Measurements from ENCODE around the gene NRP2. TPM values are rescaled to one million over a fixed set of nuclear protein-coding genes. Genes with fewer than 3 reads are reported as not detected.

Gene NRP2
- total RNA-seq, 1 donor: 11.2 TPM

DNA sequence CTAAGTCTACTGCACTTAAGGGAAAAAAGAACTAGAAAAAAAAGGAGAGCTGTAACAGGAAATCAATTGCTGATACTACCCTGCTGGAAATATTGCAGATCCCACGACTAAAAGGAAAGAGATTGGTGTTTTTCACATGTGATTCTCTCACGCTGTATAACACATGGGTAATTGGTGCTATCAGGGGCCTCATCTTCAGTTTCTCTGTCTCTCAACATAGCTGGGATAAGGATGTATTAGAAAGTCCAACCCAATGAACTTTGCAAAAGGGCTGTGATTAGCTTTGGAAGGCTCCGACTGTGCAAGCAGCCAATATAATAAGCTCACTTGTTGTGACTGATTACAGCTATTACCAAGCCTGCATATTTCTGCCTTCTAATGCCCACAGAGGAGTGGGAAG is 133.4 kb downstream of the NRP2 start:
- no peak for DNase-seq (ENCODE audit: low read depth)
- TF ChIP-seq, protein P1, sequence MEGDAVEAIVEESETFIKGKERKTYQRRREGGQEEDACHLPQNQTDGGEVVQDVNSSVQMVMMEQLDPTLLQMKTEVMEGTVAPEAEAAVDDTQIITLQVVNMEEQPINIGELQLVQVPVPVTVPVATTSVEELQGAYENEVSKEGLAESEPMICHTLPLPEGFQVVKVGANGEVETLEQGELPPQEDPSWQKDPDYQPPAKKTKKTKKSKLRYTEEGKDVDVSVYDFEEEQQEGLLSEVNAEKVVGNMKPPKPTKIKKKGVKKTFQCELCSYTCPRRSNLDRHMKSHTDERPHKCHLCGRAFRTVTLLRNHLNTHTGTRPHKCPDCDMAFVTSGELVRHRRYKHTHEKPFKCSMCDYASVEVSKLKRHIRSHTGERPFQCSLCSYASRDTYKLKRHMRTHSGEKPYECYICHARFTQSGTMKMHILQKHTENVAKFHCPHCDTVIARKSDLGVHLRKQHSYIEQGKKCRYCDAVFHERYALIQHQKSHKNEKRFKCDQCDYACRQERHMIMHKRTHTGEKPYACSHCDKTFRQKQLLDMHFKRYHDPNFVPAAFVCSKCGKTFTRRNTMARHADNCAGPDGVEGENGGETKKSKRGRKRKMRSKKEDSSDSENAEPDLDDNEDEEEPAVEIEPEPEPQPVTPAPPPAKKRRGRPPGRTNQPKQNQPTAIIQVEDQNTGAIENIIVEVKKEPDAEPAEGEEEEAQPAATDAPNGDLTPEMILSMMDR (IDR thresholded peaks at IDR 0.05; ENCODE audit: insufficient read depth, low read length): no peak
- no peak overlapping the region for H3K4me3 ChIP-seq (ENCODE audit: low read depth, low read length)

DNA sequence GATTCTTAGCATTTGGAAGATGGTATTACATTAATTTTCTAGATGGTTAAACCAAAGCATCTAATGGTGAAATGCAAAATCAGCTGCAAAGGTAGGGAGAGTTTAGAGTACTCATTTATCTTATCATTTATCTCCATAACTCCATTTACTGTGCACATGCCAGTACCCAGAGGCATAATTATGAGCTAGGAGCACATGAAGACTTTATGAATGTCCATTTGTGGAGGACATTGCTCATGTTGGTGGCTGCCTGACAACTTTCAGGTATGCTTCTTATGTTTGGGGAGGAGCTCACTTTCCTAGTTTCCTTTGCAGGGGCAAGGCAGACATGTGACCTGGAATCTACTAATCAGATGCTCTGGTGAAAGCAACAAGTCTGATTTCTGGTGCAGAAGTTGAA is 134.0 kb downstream of the NRP2 start:
- H3K4me3 ChIP-seq (ENCODE audit: low read depth, low read length): no peak overlapping the region
- TF ChIP-seq, protein P1 (IDR thresholded peaks at IDR 0.05; ENCODE audit: insufficient read depth, low read length): no peak
- DNase-seq (ENCODE audit: low read depth): no peak

DNA sequence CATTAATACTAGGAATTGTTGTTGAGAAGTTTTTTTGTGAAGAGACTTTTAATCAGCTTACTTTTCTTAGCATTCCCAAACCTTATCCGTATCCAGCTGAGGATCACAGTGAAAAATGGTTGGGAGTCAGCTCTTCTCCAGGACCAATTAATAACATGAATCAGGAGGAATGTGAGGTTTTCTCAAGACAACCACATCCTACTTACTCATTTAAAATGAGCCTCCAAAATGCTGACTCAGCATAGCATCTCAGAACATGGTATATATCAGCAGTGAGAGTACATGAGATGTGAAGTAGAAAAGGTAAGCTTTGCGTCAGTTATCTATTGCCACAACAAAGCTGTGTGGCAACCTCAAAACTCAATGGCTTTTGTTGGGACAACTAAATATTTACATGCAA is 140.3 kb downstream of the NRP2 start:
- TF ChIP-seq, protein P1 (IDR thresholded peaks at IDR 0.05; ENCODE audit: insufficient read depth, low read length): no peak
- H3K4me3 ChIP-seq (ENCODE audit: low read depth, low read length): no peak overlapping the region
- DNase-seq (ENCODE audit: low read depth): no peak

DNA sequence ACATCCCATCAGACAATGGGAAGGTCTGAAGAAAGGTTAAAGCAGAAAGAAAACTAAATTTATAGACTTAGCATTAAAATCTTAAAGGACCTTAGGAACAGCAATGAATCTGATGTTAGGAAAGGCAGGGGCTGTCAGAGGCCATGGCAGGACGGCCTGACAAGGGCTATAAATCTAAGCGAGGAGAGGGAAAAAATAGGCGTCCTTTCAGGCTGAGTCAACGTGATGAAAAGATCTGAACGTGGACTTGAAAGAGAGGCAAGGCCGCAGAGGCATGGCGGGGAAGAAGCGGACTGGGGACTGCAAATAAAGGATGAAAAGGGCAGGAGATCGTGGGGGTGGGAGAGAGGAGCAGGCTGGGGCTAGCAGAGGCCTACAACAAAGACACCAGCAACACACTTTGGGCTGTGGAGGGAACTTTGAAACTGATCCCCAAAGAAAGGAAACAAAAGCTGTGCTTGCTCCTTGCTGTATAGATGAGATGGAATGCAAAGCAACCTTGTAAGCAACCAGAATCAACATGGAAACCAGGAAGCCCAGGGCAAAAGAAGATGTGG is 145.6 kb downstream of the NRP2 start:
- DNase-seq (ENCODE audit: low read depth): no peak
- TF ChIP-seq, protein P1 (IDR thresholded peaks at IDR 0.05; ENCODE audit: insufficient read depth, low read length): no peak
- no peak overlapping the region for H3K4me3 ChIP-seq (ENCODE audit: low read depth, low read length)

DNA sequence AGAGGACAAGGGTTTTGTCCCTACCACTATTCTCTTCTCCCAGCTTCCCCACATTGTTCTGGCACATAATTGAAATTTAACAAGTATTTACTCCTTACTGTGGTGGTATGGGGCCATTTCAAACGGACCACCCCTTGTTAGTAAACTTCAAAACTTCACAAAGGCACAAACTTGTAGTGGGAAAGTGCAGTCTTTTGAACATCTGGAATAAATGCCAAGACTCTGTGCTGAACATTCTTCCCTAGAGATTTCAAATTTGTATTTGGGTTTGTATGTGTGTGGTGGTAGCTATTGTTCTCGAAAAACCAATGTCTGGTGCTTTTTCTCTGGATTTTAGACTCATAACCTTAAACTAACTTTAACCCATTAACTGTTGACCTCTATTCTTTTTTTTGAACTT is 151.6 kb downstream of the NRP2 start:
- no peak overlapping the region for H3K4me3 ChIP-seq (ENCODE audit: low read depth, low read length)
- no peak for DNase-seq (ENCODE audit: low read depth)
- TF ChIP-seq, protein P1 (IDR thresholded peaks at IDR 0.05; ENCODE audit: insufficient read depth, low read length): no peak

DNA sequence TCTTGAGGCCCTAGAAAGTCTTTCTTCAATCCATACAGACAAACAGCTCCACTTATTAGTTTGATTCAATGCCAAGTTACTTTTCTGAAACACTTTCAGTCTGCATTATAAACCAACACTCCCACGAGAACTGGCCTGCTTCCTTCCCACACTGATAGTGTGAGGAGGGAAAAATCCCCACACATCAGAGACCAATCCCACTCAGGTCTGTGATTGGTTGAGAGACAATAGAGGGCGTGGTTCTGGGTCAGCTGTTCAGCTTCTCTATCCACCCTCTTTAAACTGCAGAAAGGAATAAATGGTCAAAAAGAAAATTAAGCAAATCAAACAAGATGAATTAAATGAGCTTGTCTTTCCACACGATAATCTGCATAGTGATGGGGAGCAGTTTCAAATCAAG is 152.5 kb downstream of the NRP2 start:
- DNase-seq (ENCODE audit: low read depth): no peak
- TF ChIP-seq, protein P1 (IDR thresholded peaks at IDR 0.05; ENCODE audit: insufficient read depth, low read length): no peak
- H3K4me3 ChIP-seq (ENCODE audit: low read depth, low read length): no peak overlapping the region

DNA sequence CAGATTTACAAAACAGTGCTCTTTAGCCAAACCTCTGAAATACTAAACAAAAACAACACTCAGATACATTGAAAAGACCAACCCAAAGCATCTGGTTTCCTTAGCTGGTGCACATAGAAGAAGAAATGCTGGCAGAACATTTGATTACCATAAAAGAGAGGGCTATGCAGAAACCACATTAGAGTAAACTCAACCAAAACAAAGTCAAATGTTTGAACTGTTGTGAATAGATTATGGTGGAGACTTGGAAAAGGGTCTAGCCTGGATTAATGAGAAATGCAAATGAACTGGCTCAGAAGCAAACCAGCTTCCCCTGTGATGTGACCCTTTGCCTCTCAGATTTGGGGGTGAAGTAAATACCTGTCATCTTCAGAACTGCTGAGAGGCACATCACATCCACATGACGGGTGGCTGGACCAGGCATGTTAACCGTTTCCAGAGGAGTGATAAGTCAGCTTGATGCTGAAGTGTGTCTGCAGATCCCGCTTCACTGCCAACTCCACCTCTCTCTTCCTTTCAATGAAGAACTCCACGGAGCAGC is 153.0 kb downstream of the NRP2 start:
- TF ChIP-seq, protein P1 (IDR thresholded peaks at IDR 0.05; ENCODE audit: insufficient read depth, low read length): no peak
- no peak for DNase-seq (ENCODE audit: low read depth)
- no peak overlapping the region for H3K4me3 ChIP-seq (ENCODE audit: low read depth, low read length)

Data from fibroblast of the aortic adventitia (primary cell).